DND-41 (cell line): ENCODE data around the gene AHCYL1.

ENCODE experiments used
- ATAC-seq: fragments of 200-7000 bp; cut with Tn5 transposase; 3 replicates; pipeline ENCODE4 v1.9.1; 2021; ENCODE audit warnings: low read depth; ENCODE audit not compliant: insufficient read depth
- DNase-seq: peaks from one replicate; pipeline ENCODE4 v3.0.0-alpha.2; 2020
- H2AFZ ChIP-seq: 2 replicates; pipeline ENCODE4 v1.6.0; 2012; ENCODE audit warnings: low read depth, low read length
- H3K27ac ChIP-seq: 2 replicates; pipeline ENCODE4 v1.5.1; 2012; ENCODE audit warnings: low read length, inconsistent platforms
- H3K27me3 ChIP-seq: fragments of 200-600 bp; sonication (generic); 2 replicates; pipeline ENCODE4 v1.6.0; 2012; ENCODE audit warnings: low read length, mild to moderate bottlenecking, inconsistent platforms; ENCODE audit not compliant: insufficient read depth, poor library complexity
- H3K36me3 ChIP-seq: 2 replicates; pipeline ENCODE4 v1.5.1; 2012; ENCODE audit warnings: low read length, inconsistent platforms; ENCODE audit not compliant: insufficient read depth
- H3K4me1 ChIP-seq: 2 replicates; pipeline ENCODE4 v1.5.1; 2012; ENCODE audit warnings: mild to moderate bottlenecking, low read length; ENCODE audit not compliant: insufficient read depth
- H3K4me2 ChIP-seq: 2 replicates; pipeline ENCODE4 v1.6.0; 2012; ENCODE audit warnings: mild to moderate bottlenecking, moderate library complexity, low read length, inconsistent platforms; ENCODE audit not compliant: insufficient read depth
- H3K4me3 ChIP-seq, 2 experiments: fragments of 200-600 bp in 1 of 2; shearing (Covaris generic) in 1 of 2; 2 replicates each; pipeline ENCODE4 v1.5.1; 2012 to 2016; ENCODE audit warnings: inconsistent platforms in 2 of 2, low read length in 2 of 2, mild to moderate bottlenecking in 2 of 2, low read depth in 1 of 2, moderate library complexity in 1 of 2
- H3K79me2 ChIP-seq: 2 replicates; pipeline ENCODE4 v1.6.0; 2012; ENCODE audit warnings: low read length, inconsistent platforms; ENCODE audit not compliant: insufficient read depth
- H3K9ac ChIP-seq: 2 replicates; pipeline ENCODE4 v1.6.0; 2012; ENCODE audit warnings: low read depth, mild to moderate bottlenecking, inconsistent platforms, low read length, moderate library complexity
- H3K9me3 ChIP-seq: 2 replicates; pipeline ENCODE4 v1.5.1; 2012; ENCODE audit warnings: low read length, moderate library complexity, mild to moderate bottlenecking, inconsistent platforms; ENCODE audit not compliant: insufficient read depth, severe bottlenecking
- H4K20me1 ChIP-seq: 2 replicates; pipeline ENCODE4 v1.6.0; 2012; ENCODE audit warnings: low read length; ENCODE audit not compliant: insufficient read depth
- CTCF ChIP-seq: IDR thresholded peaks from 2 replicates; pipeline ENCODE4 v1.5.1; 2012; ENCODE audit warnings: borderline replicate concordance, low read length, moderate library complexity, mild to moderate bottlenecking; ENCODE audit not compliant: poor library complexity, severe bottlenecking; ENCODE audit errors: extremely low read depth
- EZH2 ChIP-seq: IDR thresholded peaks from 3 replicates; pipeline ENCODE4 v1.6.1; 2012; ENCODE audit warnings: borderline replicate concordance, low read depth, mild to moderate bottlenecking, moderate library complexity, low read length, inconsistent platforms; ENCODE audit not compliant: severe bottlenecking

Gene AHCYL1

GRCh38 chr1:109979489-109980091 is 5.0 kb upstream of the AHCYL1 start:
- Histone ChIP-seq H3K4me1 (peaks cover 9% of the 10 kb centered on the region), H4K20me1 (no peaks in the 10 kb centered on the region), H3K27ac (no peak overlapping the region), H3K4me2 (no peak overlapping the region), H3K36me3 (no peaks in the 10 kb centered on the region), H2AFZ (no peak overlapping the region), H3K4me3 (no peak overlapping the region), H3K27me3 (no peaks in the 10 kb centered on the region), H3K9me3 (no peaks in the 10 kb centered on the region), H3K9ac (no peak overlapping the region), H3K79me2 (no peaks in the 10 kb centered on the region)
- DNase-seq (no peak), ATAC-seq (no peak)
- TF ChIP-seq EZH2 (no peak), CTCF (no peak)

- peaks cover 2% of the 10 kb centered on the region; the same call in 1 of the 2 replicates for H4K20me1 ChIP-seq
- H3K9me3 ChIP-seq = no peaks in the 10 kb centered on the region
- H3K27ac ChIP-seq = no peak overlapping the region
- no peaks in the 10 kb centered on the region for H3K27me3 ChIP-seq
- H3K79me2 ChIP-seq = peaks cover 9% of the 10 kb centered on the region
- DNase-seq (no peak), ATAC-seq (no peak)
- H3K36me3 ChIP-seq = no peaks in the 10 kb centered on the region
- TF ChIP-seq CTCF = peak; percentile 51
- no peak for TF ChIP-seq EZH2
- H3K4me2 ChIP-seq = no peak overlapping the region
- peaks cover 11% of the 10 kb centered on the region for H3K4me1 ChIP-seq
- H3K9ac ChIP-seq = no peak overlapping the region
- H2AFZ ChIP-seq = no peak overlapping the region
- H3K4me3 ChIP-seq = no peak overlapping the region
Measured at GRCh38 chr1:109980324-109981003, 4.1 kb upstream of the AHCYL1 start.

GRCh38 chr1:109981004-109981335 is 3.6 kb upstream of the AHCYL1 start:
- Histone ChIP-seq H3K4me2 (no peak overlapping the region), H3K9me3 (no peaks in the 10 kb centered on the region), H3K27me3 (no peaks in the 10 kb centered on the region), H3K36me3 (no peaks in the 10 kb centered on the region), H3K9ac (no peak overlapping the region), H2AFZ (no peak overlapping the region), H3K79me2 (peaks cover 14% of the 10 kb centered on the region), H4K20me1 (peaks cover 8% of the 10 kb centered on the region; the same call in 1 of the 2 replicates), H3K27ac (no peak overlapping the region), H3K4me1 (peaks cover 16% of the 10 kb centered on the region), H3K4me3 (no peak overlapping the region)
- no peak for TF ChIP-seq CTCF
- no peak for TF ChIP-seq EZH2
- no peak for ATAC-seq
- DNase-seq = no peak
